Measurements from ENCODE around the gene COP1.

- no peak for TF ChIP-seq GATA2 (IDR thresholded peaks at IDR 0.05; ENCODE audit: low read depth, low read length)
- TF ChIP-seq GATA3 (IDR thresholded peaks at IDR 0.05; ENCODE audit: low read depth, low read length), result no peak
These were observed 262.5 kb downstream of the COP1 start for GRCh38 chr1:175944591-175944990.
